Loucy (cell line): Measurements from ENCODE around the gene PKP1.

Experiments
- EZH2phosphoT487 ChIP-seq: fragments of 200-600 bp; IDR thresholded peaks from 2 replicates; pipeline ENCODE4 v1.6.1; 2018; ENCODE audit warnings: antibody characterized with exemption, mild to moderate bottlenecking, moderate library complexity, borderline replicate concordance
- TF ChIP-seq, protein P1 (sequence below): fragments of 200-600 bp; sonication (generic); conservative IDR thresholded peaks from 2 replicates; pipeline ENCODE4 v1.5.1; 2014; ENCODE audit warnings: mild to moderate bottlenecking, antibody characterized with exemption, low read length

DNA sequence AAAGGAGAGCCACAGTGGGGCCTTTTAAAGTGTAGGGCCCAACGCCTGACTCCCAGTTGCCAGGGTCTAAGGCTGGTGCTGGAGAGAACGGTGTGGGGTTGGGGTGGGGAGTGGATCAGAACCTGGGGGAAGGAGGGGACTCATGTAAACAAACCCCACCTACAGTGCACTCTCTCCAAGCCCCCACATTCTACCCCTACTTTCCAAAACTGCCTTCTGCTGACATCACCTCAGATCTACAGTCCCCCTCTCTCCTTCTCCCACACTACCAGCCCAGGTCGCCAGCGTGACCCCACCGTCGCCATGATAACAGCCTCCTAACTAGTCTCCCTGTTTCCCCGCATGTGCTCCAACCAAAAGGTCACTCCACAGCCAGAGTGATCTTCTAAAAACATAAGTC is 67.6 kb downstream of the PKP1 start:
- TF ChIP-seq, protein P1, sequence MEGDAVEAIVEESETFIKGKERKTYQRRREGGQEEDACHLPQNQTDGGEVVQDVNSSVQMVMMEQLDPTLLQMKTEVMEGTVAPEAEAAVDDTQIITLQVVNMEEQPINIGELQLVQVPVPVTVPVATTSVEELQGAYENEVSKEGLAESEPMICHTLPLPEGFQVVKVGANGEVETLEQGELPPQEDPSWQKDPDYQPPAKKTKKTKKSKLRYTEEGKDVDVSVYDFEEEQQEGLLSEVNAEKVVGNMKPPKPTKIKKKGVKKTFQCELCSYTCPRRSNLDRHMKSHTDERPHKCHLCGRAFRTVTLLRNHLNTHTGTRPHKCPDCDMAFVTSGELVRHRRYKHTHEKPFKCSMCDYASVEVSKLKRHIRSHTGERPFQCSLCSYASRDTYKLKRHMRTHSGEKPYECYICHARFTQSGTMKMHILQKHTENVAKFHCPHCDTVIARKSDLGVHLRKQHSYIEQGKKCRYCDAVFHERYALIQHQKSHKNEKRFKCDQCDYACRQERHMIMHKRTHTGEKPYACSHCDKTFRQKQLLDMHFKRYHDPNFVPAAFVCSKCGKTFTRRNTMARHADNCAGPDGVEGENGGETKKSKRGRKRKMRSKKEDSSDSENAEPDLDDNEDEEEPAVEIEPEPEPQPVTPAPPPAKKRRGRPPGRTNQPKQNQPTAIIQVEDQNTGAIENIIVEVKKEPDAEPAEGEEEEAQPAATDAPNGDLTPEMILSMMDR, result no peak
- no peak for TF ChIP-seq EZH2phosphoT487
